Measurements from ENCODE around the gene KLF13. TPM values are rescaled to one million over a fixed set of nuclear protein-coding genes. Genes with fewer than 3 reads are reported as not detected.

KLF13 gene
- total RNA-seq, 1 experiment from 2014 or later = 22.1 TPM

GRCh38 chr15:31307270-31308184, 19.1 kb upstream of the KLF13 start:
- DNase-seq (ENCODE audit: low spot score) = no peak
- ChIA-PET POLR2A (ENCODE audit: low non-redundant PET) (interaction anchor here (0.7 kb wide), 1 partner anchor 156 kb away, joined by 3 read pairs; no protein-coding TSS in a partner anchor), CTCF (no interaction called here)

GRCh38 chr15:31308185-31308639, 18.4 kb upstream of the KLF13 start:
- no peak overlapping the region for H3K27ac ChIP-seq (ENCODE audit: low read depth, low read length, poor library complexity, severe bottlenecking)
- TF ChIP-seq EZH2 (IDR thresholded peaks at IDR 0.05; ENCODE audit: borderline replicate concordance, low read depth, low read length, poor library complexity, severe bottlenecking) (no peak), CTCF (conservative IDR thresholded peaks at IDR 0.05; ENCODE audit: low read depth, low read length) (no peak)
- BruUV-seq (replicated peaks) = no TSS peak
- H3K9me3 ChIP-seq (ENCODE audit: low read depth, low read length, poor library complexity, severe bottlenecking) = no peaks in the 10 kb centered on the region
- H3K4me3 ChIP-seq (ENCODE audit: low read depth, low read length, poor library complexity, severe bottlenecking) = no peak overlapping the region
- intact Hi-C loops (cut with micrococcal nuclease; ENCODE audit: unreplicated experiment) = no loop called here
- H3K4me1 ChIP-seq (ENCODE audit: insufficient read depth, low read length, poor library complexity, severe bottlenecking) = peaks cover 12% of the 10 kb centered on the region
- H3K27me3 ChIP-seq (replicated peaks; ENCODE audit: insufficient read depth, low read depth, low read length, poor library complexity) = no peaks in the 10 kb centered on the region
- POLR2A ChIA-PET (ENCODE audit: low non-redundant PET) = interaction anchor here (0.7 kb wide), 1 partner anchor 155 kb away, joined by 3 read pairs; no protein-coding TSS in a partner anchor
- CTCF ChIA-PET = no interaction called here
- DNase-seq (ENCODE audit: low spot score) = no peak
- H3K36me3 ChIP-seq (ENCODE audit: insufficient read depth, low read length, poor library complexity, severe bottlenecking) = no peaks in the 10 kb centered on the region

More at GRCh38 chr15:31307270-31308184, 19.1 kb upstream of the KLF13 start:
- no TSS peak for BruUV-seq (replicated peaks)
- Histone ChIP-seq H3K4me1 (ENCODE audit: insufficient read depth, low read length, poor library complexity, severe bottlenecking) (peaks cover 16% of the 10 kb centered on the region), H3K9me3 (ENCODE audit: low read depth, low read length, poor library complexity, severe bottlenecking) (no peaks in the 10 kb centered on the region), H3K27me3 (replicated peaks; ENCODE audit: insufficient read depth, low read depth, low read length, poor library complexity) (no peaks in the 10 kb centered on the region), H3K4me3 (ENCODE audit: low read depth, low read length, poor library complexity, severe bottlenecking) (no peak overlapping the region), H3K36me3 (ENCODE audit: insufficient read depth, low read length, poor library complexity, severe bottlenecking) (no peaks in the 10 kb centered on the region), H3K27ac (ENCODE audit: low read depth, low read length, poor library complexity, severe bottlenecking) (no peak overlapping the region)
- intact Hi-C loops (cut with micrococcal nuclease; ENCODE audit: unreplicated experiment) = no loop called here
- TF ChIP-seq CTCF (conservative IDR thresholded peaks at IDR 0.05; ENCODE audit: low read depth, low read length) = no peak
- TF ChIP-seq EZH2 (IDR thresholded peaks at IDR 0.05; ENCODE audit: borderline replicate concordance, low read depth, low read length, poor library complexity, severe bottlenecking) = no peak

- H3K4me1 ChIP-seq (ENCODE audit: insufficient read depth, low read length, poor library complexity, severe bottlenecking) = peaks cover 4% of the 10 kb centered on the region
- no TSS peak for BruUV-seq (replicated peaks)
- H3K36me3 ChIP-seq (ENCODE audit: insufficient read depth, low read length, poor library complexity, severe bottlenecking) = no peaks in the 10 kb centered on the region
- CTCF ChIA-PET = no interaction called here
- H3K27me3 ChIP-seq (replicated peaks; ENCODE audit: insufficient read depth, low read depth, low read length, poor library complexity) = no peaks in the 10 kb centered on the region
- DNase-seq (ENCODE audit: low spot score) = no peak
- H3K27ac ChIP-seq (ENCODE audit: low read depth, low read length, poor library complexity, severe bottlenecking) = no peak overlapping the region
- TF ChIP-seq EZH2 (IDR thresholded peaks at IDR 0.05; ENCODE audit: borderline replicate concordance, low read depth, low read length, poor library complexity, severe bottlenecking) (no peak), CTCF (conservative IDR thresholded peaks at IDR 0.05; ENCODE audit: low read depth, low read length) (no peak)
- POLR2A ChIA-PET (ENCODE audit: low non-redundant PET) = no interaction called here
- no peaks in the 10 kb centered on the region for H3K9me3 ChIP-seq (ENCODE audit: low read depth, low read length, poor library complexity, severe bottlenecking)
- H3K4me3 ChIP-seq (ENCODE audit: low read depth, low read length, poor library complexity, severe bottlenecking) = no peak overlapping the region
- intact Hi-C loops (cut with micrococcal nuclease; ENCODE audit: unreplicated experiment) = no loop called here
Observed at GRCh38 chr15:31309893-31310606, 16.6 kb upstream of the KLF13 start.
